A673 (cell line): ENCODE data around the gene GFRAL. TPM values are rescaled to one million over a fixed set of nuclear protein-coding genes. Genes with fewer than 3 reads are reported as not detected.

Experiments
- BruUV-seq: library from RNA; stranded (reverse); fragments of 400-500 nt; replicated peaks from 2 replicates; lab custom pipeline; 2021; lab: Mats Ljungman, UMichigan
- CTCF ChIA-PET: fragments of 300-600 bp; sonication (Branson Sonifier 250); formaldehyde crosslinking; loops from one replicate; lab custom pipeline; 2022; ENCODE audit warnings: antibody characterized with exemption; lab: Charles Lee
- POLR2A ChIA-PET: fragments of 300-600 bp; sonication (Branson Sonifier 250); formaldehyde crosslinking; loops from one replicate; lab custom pipeline; 2022; ENCODE audit warnings: antibody characterized with exemption; ENCODE audit not compliant: low non-redundant PET; lab: Charles Lee
- DNase-seq: peaks from one replicate; pipeline ENCODE4 v3.0.0-alpha.2; 2015; ENCODE audit warnings: low spot score
- H3K27ac ChIP-seq: fragments of 200-600 bp; sonication (generic); 2 replicates; pipeline ENCODE4 v1.5.1; 2016; ENCODE audit warnings: mixed run types, low read depth, mild to moderate bottlenecking, mixed read lengths, antibody characterized with exemption, low read length; ENCODE audit not compliant: poor library complexity, severe bottlenecking
- H3K27me3 ChIP-seq: fragments of 200-600 bp; sonication (generic); replicated peaks from 2 replicates; pipeline ENCODE4 v1.6.1; 2017; ENCODE audit warnings: mixed run types, low read depth, mild to moderate bottlenecking, mixed read lengths, antibody characterized with exemption, low read length; ENCODE audit not compliant: insufficient read depth, poor library complexity
- H3K36me3 ChIP-seq: fragments of 200-600 bp; sonication (generic); 2 replicates; pipeline ENCODE4 v1.6.1; 2016; ENCODE audit warnings: mixed run types, mild to moderate bottlenecking, mixed read lengths, antibody characterized with exemption, low read length; ENCODE audit not compliant: insufficient read depth, poor library complexity, severe bottlenecking
- H3K4me1 ChIP-seq: fragments of 200-600 bp; sonication (generic); 2 replicates; pipeline ENCODE4 v1.6.1; 2017; ENCODE audit warnings: mixed run types, mild to moderate bottlenecking, mixed read lengths, antibody characterized with exemption, low read length; ENCODE audit not compliant: insufficient read depth, poor library complexity, severe bottlenecking
- H3K4me3 ChIP-seq: fragments of 200-600 bp; sonication (generic); 2 replicates; pipeline ENCODE4 v1.5.1; 2016; ENCODE audit warnings: low read depth, mixed run types, mild to moderate bottlenecking, mixed read lengths, low read length; ENCODE audit not compliant: poor library complexity, severe bottlenecking
- H3K9me3 ChIP-seq: fragments of 200-600 bp; sonication (generic); 2 replicates; pipeline ENCODE4 v1.6.1; 2016; ENCODE audit warnings: mixed run types, low read depth, mild to moderate bottlenecking, mixed read lengths, antibody characterized with exemption, low read length; ENCODE audit not compliant: poor library complexity, severe bottlenecking
- EZH2 ChIP-seq: fragments of 200-600 bp; sonication (generic); IDR thresholded peaks from 2 replicates; pipeline ENCODE4 v1.6.1; 2017; ENCODE audit warnings: borderline replicate concordance, low read depth, mild to moderate bottlenecking, mixed read lengths, antibody characterized with exemption, low read length; ENCODE audit not compliant: poor library complexity, severe bottlenecking
- intact Hi-C: fragments of 100-400 bp; cut with micrococcal nuclease; formaldehyde crosslinking; loops from one replicate; pipeline ENCODE4 v1.10.0; 2022; ENCODE audit not compliant: unreplicated experiment
- total RNA-seq: library from RNA; stranded (reverse); gene quantifications from 2 replicates; pipeline ENCODE4 v1.2.3, GENCODE V29; 2021
- TF ChIP-seq, protein P1 (sequence below): fragments of 300-800, 200-600 bp; sonication (generic); conservative IDR thresholded peaks from 2 replicates; pipeline ENCODE4 v1.5.1; 2017; ENCODE audit warnings: low read depth, mild to moderate bottlenecking, antibody characterized with exemption, low read length, moderate library complexity, mixed read lengths

Gene GFRAL
- total RNA-seq, 1 experiment from 2014 or later = not detected

DNA sequence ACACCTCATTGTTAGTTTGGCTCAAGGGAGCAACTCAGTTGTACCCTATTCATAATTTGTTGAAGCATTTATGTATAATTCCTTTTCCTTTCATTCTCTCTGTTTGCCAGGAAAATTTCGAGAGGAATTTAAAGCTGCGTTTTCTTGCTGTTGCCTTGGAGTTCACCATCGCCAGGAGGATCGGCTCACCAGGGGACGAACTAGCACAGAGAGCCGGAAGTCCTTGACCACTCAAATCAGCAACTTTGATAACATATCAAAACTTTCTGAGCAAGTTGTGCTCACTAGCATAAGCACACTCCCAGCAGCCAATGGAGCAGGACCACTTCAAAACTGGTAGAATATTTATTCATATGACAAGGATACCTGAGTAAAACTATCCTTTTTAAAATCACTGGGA is 45.2 kb upstream of the GFRAL start:
- intact Hi-C loops = loop anchor here (5.0 kb wide), 1 partner anchor 160 kb away; no protein-coding TSS in a partner anchor
- no TSS peak for BruUV-seq
- no peak overlapping the region for H3K27ac ChIP-seq
- DNase-seq = no peak
- H3K9me3 ChIP-seq = no peaks in the 10 kb centered on the region
- no peaks in the 10 kb centered on the region for H3K4me1 ChIP-seq
- no peaks in the 10 kb centered on the region for H3K27me3 ChIP-seq
- ChIA-PET POLR2A (no interaction called here), CTCF (no interaction called here)
- no peak overlapping the region for H3K4me3 ChIP-seq
- no peak for TF ChIP-seq EZH2
- TF ChIP-seq, protein P1, sequence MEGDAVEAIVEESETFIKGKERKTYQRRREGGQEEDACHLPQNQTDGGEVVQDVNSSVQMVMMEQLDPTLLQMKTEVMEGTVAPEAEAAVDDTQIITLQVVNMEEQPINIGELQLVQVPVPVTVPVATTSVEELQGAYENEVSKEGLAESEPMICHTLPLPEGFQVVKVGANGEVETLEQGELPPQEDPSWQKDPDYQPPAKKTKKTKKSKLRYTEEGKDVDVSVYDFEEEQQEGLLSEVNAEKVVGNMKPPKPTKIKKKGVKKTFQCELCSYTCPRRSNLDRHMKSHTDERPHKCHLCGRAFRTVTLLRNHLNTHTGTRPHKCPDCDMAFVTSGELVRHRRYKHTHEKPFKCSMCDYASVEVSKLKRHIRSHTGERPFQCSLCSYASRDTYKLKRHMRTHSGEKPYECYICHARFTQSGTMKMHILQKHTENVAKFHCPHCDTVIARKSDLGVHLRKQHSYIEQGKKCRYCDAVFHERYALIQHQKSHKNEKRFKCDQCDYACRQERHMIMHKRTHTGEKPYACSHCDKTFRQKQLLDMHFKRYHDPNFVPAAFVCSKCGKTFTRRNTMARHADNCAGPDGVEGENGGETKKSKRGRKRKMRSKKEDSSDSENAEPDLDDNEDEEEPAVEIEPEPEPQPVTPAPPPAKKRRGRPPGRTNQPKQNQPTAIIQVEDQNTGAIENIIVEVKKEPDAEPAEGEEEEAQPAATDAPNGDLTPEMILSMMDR = no peak
- H3K36me3 ChIP-seq = no peaks in the 10 kb centered on the region

DNA sequence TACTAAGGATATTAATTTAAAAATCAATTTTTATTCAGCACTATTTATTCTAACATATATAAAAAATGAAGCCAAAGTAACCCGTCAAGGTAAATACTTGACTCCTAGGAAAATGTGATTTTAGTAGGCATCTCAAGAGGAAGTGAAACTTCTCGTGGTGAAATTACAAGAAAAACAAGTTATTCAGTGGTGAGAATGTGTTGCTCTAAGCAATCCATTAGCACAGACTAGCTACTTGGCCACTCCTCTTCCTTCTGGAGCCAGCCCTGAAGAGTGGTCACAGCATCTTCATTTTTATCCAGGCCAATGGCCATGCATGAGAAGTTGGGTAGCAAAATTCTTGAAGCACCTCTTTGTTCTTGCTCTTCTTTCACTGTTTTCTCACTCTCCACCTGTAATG is 40.4 kb upstream of the GFRAL start:
- POLR2A ChIA-PET = no interaction called here
- no peaks in the 10 kb centered on the region for H3K9me3 ChIP-seq
- intact Hi-C loops = no loop called here
- H3K4me3 ChIP-seq = no peak overlapping the region
- DNase-seq = no peak
- H3K36me3 ChIP-seq = no peaks in the 10 kb centered on the region
- CTCF ChIA-PET = no interaction called here
- no peak for TF ChIP-seq EZH2
- TF ChIP-seq, protein P1 = no peak
- H3K27ac ChIP-seq = no peak overlapping the region
- H3K27me3 ChIP-seq = no peaks in the 10 kb centered on the region
- BruUV-seq = no TSS peak
- no peaks in the 10 kb centered on the region for H3K4me1 ChIP-seq

DNA sequence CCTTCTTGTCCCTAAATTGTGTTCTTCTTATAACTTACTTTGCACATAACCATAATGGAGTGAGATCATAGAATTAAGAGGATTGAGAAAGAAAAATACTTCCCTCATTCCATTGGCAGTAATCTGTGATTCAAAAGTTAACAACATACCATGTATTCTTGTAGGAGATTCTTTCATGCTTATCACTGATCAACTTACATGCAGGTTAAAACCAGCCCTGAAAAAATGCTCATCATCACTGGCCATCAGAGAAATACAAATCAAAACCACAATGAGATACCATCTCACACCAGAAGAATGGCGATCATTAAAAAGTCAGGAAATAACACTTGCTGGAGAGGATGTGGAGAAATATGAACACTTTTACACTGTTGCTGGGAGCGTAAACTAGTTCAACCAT is 36.5 kb upstream of the GFRAL start:
- BruUV-seq = no TSS peak
- no peaks in the 10 kb centered on the region for H3K27me3 ChIP-seq
- no peak overlapping the region for H3K27ac ChIP-seq
- POLR2A ChIA-PET = no interaction called here
- intact Hi-C loops = loop anchor here (5.0 kb wide), 2 partner anchors 652 to 1002 kb away; no protein-coding TSS in a partner anchor
- TF ChIP-seq EZH2 = no peak
- TF ChIP-seq, protein P1 = no peak
- no peaks in the 10 kb centered on the region for H3K4me1 ChIP-seq
- H3K36me3 ChIP-seq = no peaks in the 10 kb centered on the region
- no peaks in the 10 kb centered on the region for H3K9me3 ChIP-seq
- no peak overlapping the region for H3K4me3 ChIP-seq
- CTCF ChIA-PET = no interaction called here
- no peak for DNase-seq
